ENCODE measurements around the gene ALG10B.

DNA sequence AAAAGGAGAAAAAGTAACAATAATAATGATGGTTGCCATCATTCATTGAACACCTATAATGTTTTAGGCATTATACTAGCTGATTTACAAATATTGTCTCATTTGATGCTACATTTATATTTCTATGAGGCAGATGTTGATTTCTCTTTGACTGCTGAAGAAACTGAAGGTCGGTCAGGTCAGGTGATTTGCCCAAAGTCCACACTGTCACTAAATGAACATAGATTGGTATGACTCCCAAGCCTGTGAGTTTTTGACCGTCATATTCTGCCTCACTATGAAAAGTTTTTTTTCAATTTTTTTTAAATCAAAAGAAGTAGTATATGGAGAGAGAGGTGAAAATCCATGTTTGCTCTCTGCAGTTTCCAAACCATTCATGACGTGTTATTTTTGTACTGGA is 10.8 kb downstream of the ALG10B start:
- TF ChIP-seq, protein P1, sequence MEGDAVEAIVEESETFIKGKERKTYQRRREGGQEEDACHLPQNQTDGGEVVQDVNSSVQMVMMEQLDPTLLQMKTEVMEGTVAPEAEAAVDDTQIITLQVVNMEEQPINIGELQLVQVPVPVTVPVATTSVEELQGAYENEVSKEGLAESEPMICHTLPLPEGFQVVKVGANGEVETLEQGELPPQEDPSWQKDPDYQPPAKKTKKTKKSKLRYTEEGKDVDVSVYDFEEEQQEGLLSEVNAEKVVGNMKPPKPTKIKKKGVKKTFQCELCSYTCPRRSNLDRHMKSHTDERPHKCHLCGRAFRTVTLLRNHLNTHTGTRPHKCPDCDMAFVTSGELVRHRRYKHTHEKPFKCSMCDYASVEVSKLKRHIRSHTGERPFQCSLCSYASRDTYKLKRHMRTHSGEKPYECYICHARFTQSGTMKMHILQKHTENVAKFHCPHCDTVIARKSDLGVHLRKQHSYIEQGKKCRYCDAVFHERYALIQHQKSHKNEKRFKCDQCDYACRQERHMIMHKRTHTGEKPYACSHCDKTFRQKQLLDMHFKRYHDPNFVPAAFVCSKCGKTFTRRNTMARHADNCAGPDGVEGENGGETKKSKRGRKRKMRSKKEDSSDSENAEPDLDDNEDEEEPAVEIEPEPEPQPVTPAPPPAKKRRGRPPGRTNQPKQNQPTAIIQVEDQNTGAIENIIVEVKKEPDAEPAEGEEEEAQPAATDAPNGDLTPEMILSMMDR (IDR thresholded peaks at IDR 0.05; ENCODE audit: insufficient read depth, low read depth, low read length) = no peak
- no peak for TF ChIP-seq EZH2 (IDR thresholded peaks at IDR 0.05; ENCODE audit: insufficient read depth, low read length)
